GM18907 (cell line): ENCODE measurements around the gene PRTN3.

ENCODE experiments used
- ATAC-seq: cut with Tn5 transposase; IDR thresholded peaks from one replicate; pipeline ENCODE4 v1.9.1; 2021; ENCODE audit warnings: mild to moderate bottlenecking, moderate library complexity; ENCODE audit not compliant: unreplicated experiment

Gene PRTN3

GRCh38 chr19:861756-862580, 21.2 kb downstream of the PRTN3 start:
- no peak for ATAC-seq

- no peak for ATAC-seq
Measured at GRCh38 chr19:862581-863314, 21.9 kb downstream of the PRTN3 start.

DNA sequence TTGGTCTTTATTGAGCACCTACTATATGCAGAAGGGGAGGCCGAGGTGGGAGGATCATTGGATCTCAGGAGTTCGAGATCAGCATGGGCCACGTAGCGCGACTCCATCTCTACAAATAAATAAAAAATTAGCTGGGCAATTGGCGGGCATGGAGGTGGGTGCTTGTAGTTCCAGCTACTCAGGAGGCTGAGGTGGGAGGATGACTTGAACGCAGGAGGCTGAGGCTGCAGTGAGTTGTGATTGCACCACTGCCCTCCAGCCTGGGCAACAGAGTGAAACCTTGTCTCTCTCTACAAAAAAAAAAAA, 22.5 kb downstream of the PRTN3 start:
- no peak for ATAC-seq

DNA sequence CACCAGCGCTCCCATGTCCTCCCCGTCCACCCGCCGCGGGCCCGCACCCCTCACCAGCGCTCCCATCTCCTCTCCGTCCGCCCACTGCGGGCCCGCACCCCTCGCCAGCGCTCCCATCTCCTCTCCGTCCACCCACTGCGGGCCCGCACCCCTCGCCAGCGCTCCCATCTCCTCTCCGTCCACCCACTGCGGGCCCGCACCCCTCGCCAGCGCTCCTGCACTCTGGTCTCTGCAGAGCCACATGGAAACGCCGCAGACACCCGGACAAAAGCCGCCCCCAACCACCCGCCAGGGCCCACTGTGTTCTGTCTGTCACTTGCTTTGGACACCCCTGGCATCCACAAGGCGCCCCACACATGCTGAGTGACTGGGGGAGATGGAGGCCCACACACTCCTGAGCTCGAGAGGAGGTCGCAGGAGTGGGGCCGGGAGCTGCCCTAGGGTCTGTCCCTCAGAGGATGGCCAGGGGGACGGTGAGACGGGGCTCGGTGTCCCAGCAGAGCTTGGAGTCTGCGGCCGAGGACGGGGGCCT, 26.0 kb downstream of the PRTN3 start:
- no peak for ATAC-seq

DNA sequence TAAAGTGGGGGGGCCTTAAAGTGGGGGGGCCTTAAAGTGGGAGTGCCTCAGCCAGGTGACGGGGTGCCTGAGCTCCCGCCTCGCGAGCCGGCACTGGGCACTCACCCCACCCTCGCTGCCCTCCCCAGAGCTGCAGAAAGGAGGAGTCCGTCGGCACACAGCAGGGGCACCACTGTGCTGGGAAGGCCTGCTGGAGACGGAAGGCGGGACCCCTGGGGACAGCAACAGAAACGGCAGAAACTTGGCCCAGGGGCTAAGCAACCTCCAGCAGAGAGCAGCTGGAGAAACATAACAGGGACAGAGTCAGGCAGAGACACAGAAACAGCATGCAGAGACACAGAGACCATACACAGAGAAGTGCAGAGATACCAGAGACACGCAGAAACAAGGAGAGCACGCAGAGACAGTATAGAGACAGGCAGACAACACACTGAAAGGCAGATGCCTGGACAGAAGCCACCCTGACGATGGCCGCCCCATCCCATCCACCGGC, 26.5 kb downstream of the PRTN3 start:
- ATAC-seq = no peak

GRCh38 chr19:867855-868457, 27.2 kb downstream of the PRTN3 start:
- ATAC-seq = no peak

DNA sequence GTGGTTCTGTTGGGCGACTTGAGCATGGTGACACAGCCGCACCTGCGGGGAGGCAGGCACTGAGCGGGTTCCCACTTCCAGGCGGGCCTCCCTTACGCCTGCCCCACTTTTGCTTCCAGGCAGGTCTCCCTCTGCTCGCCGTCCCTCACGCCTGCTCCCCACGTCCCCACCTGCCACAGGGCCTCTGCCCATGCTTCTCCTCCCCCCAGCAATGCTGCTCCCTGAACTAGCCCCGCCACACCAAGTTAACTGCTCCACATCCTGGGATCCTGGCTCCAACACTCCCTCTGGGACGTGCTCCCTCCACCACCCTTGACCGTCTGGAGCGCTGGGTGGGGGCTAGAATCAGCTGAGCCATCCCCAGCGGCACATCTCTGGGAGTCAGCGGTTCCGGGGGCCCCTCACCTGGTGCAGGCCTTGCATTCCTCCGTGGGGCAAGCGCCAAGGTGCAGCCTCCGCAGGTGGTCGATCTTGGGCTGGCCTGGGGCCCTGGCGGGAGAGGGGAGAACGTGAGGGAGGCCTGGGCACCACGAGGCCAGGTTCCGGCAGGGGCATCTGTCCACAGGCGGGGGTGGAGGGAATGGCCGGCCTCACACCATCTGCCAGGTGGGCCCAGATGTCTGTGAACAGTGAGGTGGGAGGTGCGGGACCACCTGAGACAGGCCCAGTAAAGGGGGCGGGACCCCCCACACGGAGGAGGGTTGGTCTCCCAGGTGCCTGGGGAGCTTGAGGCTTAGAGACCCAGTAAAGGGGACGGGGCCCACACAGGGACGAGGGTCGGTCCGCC, 27.9 kb downstream of the PRTN3 start:
- no peak for ATAC-seq

DNA sequence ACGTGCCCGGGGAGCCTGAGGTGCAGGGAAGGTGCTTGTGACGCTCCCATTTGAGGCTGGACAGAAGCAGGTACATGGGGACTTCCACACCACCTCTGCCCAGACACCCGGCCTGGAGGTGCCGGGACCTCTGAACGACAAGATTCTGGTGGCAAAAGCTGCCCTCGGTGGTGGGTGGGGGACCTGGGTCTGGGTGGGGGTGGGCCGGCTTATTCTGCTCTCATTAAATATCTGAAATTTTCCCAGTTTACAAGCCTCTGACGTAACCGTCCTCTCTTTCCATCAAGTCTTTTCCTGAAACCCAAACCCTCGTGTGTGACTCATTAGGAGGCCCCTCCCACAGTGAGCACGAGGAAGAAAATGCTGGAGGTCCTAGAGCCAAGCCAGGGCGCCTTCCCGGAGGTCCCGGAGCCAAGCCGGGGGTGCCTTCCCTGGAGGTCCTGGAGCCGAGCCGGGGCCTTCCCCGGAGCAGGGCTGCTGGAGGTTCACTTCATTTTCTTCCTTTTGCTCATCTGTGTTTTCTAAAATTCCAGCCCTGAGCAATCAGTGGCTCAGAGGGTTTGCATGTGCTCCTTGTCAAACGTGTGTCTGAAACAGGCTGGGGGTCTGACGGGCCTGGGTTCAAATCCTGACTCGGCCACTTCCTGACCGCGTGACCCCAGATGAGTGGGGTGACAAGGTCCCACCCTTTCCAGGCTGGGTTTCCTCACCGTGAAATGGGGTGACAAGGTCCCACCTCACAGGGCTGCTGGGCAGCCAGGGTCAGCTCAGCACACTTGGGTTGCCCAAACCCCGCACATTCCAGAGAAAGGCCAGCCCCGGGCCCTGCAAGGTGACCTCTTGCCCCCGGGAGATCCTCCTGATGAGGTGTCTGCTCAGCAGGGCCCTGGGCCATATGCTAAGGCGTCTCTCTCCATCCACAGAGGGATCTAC, 28.7 kb downstream of the PRTN3 start:
- no peak for ATAC-seq

- no peak for ATAC-seq
Measured at GRCh38 chr19:870314-870713, 29.5 kb downstream of the PRTN3 start.

- ATAC-seq = no peak
Measured at GRCh38 chr19:870963-871401, 30.2 kb downstream of the PRTN3 start.

DNA sequence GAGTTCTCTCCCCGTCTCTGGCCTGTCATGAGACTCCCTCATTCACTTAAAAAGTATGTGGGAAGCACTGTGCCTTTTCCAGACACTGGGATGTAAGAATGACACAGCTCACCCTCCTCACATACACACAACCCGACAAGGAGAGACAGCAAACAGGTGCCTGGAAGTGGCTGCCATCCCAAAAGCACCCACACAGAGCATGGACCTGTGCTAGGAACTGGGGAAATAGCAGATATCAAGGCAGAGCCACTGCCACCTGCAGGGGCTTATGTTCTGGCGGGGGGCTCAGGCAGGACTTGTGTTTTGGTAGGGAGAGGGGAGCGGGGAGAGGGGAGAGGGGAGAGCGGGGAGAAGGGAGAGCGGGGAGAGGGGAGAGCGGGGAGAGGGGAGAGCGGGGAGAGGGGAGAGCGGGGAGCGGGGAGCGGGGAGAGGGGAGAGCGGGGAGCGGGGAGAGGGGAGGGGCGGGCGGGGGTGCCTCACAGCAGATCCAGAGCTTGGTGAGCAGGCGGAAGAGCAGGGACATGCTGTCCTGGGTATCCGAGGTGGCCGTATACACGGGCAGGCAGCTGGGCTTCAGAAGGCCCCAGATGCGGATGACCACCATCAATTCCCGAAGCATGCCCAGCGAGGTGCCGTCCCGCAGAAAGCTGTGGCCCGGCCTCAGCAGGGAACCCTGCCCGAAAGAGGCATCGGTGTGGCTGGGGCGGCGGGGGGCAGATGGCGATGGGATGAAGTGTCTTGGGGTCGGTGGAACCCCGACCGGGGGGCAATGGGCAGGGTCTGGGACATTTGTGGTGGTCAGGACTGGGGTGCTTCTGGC, 30.9 kb downstream of the PRTN3 start:
- ATAC-seq = no peak

GRCh38 chr19:872266-872951, 31.6 kb downstream of the PRTN3 start:
- ATAC-seq = no peak

DNA sequence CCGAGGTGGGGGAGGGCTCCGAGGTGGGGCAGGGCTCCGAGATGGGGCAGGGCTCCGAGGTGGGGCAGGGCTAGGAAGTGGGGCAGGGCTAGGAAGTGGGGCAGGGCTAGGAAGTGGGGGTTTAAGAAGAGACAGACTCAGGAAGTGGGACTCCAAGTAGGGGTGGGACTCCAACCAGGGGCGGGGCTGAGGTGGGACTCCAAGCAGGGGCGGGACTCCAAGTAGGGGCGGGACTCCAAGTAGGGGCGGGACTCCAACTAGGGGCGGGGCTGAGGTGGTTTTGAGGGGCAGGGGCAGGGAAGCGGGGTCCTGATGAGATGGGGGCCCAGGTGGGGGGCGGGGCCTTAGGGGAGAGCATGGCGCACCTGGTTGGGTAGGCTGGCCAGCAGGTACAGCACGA, 32.3 kb downstream of the PRTN3 start:
- no peak for ATAC-seq

GRCh38 chr19:873561-874041, 32.8 kb downstream of the PRTN3 start:
- ATAC-seq = no peak

GRCh38 chr19:875265-875879, 34.6 kb downstream of the PRTN3 start:
- ATAC-seq = no peak

- ATAC-seq = no peak
Measured at GRCh38 chr19:876089-876488, 35.3 kb downstream of the PRTN3 start.

- ATAC-seq = no peak
Measured at GRCh38 chr19:876780-877314, 36.0 kb downstream of the PRTN3 start.
